HepG2 (cell line): Measurements from ENCODE around the gene ACVR1B. TPM values are rescaled to one million over a fixed set of nuclear protein-coding genes. Genes with fewer than 3 reads are reported as not detected.

Experiments
- ATAC-seq: fragments of 200-7000 bp; cut with Tn5 transposase; 3 replicates; pipeline ENCODE4 v1.9.1; 2020; ENCODE audit warnings: mild to moderate bottlenecking, moderate library complexity
- BruUV-seq: library from RNA; stranded (reverse); fragments of 400-500 nt; replicated peaks from 2 replicates; lab custom pipeline; 2021; lab: Mats Ljungman, UMichigan
- CTCF ChIA-PET: fragments of 300-600 bp; formaldehyde crosslinking; extraction: SDS; loops from one replicate; lab custom pipeline; 2021; ENCODE audit warnings: low total read pairs, inconsistent platforms, low intra/inter-chr PET ratio; lab: Yijun Ruan, JAX
- POLR2A ChIA-PET: fragments of 350-600 bp; sonication (Branson Sonifier 250); formaldehyde crosslinking; loops from one replicate; lab custom pipeline; 2020; ENCODE audit warnings: antibody characterized with exemption, inconsistent platforms; lab: Yijun Ruan, JAX
- DNase-seq: peaks from one replicate; pipeline ENCODE4 v3.0.0-alpha.2; 2015; ENCODE audit warnings: low spot score
- FAIRE-seq: peaks from 3 replicates; lab custom pipeline; 2011; peaks lifted over from hg19 to GRCh38; lab: Jason Lieb, UNC
- H2AFZ ChIP-seq: one replicate; pipeline ENCODE4 v1.6.1; 2011; ENCODE audit warnings: low read length, inconsistent platforms
- H3K27ac ChIP-seq: fragments of 300-600 bp; 3 replicates; pipeline ENCODE4 v1.8.0; 2011; ENCODE audit warnings: mixed run types, mild to moderate bottlenecking, mixed read lengths, low read length, inconsistent platforms; ENCODE audit not compliant: insufficient read depth; ENCODE audit errors: extremely low read length
- H3K27me3 ChIP-seq, 2 experiments: fragments of 200-600 bp in 1 of 2; 2 replicates in 1 of 2; 3 replicates in 1 of 2; pipeline versions ENCODE4 v1.6.0 to v1.8.0; 2011; ENCODE audit warnings: low read length in 2 of 2, mild to moderate bottlenecking in 2 of 2, moderate library complexity in 2 of 2, inconsistent platforms in 1 of 2; ENCODE audit not compliant: insufficient read depth in 2 of 2, control insufficient read depth in 1 of 2
- H3K36me3 ChIP-seq, 2 experiments: fragments of 200-600 bp in 1 of 2; replicated peaks in 1 of 2; 2 replicates in 1 of 2; 3 replicates in 1 of 2; pipeline versions ENCODE4 v1.5.1 to v1.8.0; 2011; ENCODE audit warnings: low read length in 2 of 2, inconsistent platforms in 1 of 2; ENCODE audit not compliant: insufficient read depth in 2 of 2, control insufficient read depth in 1 of 2
- H3K4me1 ChIP-seq: 2 replicates; pipeline ENCODE4 v1.5.1; 2012; ENCODE audit warnings: low read length, inconsistent platforms; ENCODE audit not compliant: insufficient read depth
- H3K4me2 ChIP-seq: 2 replicates; pipeline ENCODE4 v1.6.0; 2011; ENCODE audit warnings: low read depth, low read length, inconsistent platforms
- H3K4me3 ChIP-seq, 3 experiments: fragments of 200-600 bp in 1 of 3; sonication (generic), shearing (Covaris generic) in 1 of 3; replicated peaks in 1 of 3; 2 replicates each; pipeline ENCODE4 v1.5.1; 2011 to 2016; ENCODE audit warnings: low read length in 3 of 3, inconsistent platforms in 2 of 3, low read depth in 2 of 3, mild to moderate bottlenecking in 2 of 3, control low read depth in 1 of 3, mixed read lengths in 1 of 3; ENCODE audit not compliant: insufficient read depth in 1 of 3
- H3K79me2 ChIP-seq: one replicate; pipeline ENCODE4 v1.6.1; 2011; ENCODE audit warnings: low read length, inconsistent platforms; ENCODE audit not compliant: insufficient read depth
- H3K9ac ChIP-seq: 2 replicates; pipeline ENCODE4 v1.6.0; 2011; ENCODE audit warnings: mild to moderate bottlenecking, low read depth, low read length, inconsistent platforms; ENCODE audit not compliant: insufficient read depth
- H3K9me3 ChIP-seq: 2 replicates; pipeline ENCODE4 v1.5.1; 2012; ENCODE audit warnings: mild to moderate bottlenecking, low read length
- H4K20me1 ChIP-seq: 2 replicates; pipeline ENCODE4 v1.6.0; 2011; ENCODE audit warnings: inconsistent platforms, mild to moderate bottlenecking, low read length, moderate library complexity; ENCODE audit not compliant: insufficient read depth
- CEBPB ChIP-seq: IDR thresholded peaks from 2 replicates; pipeline ENCODE4 v1.6.1; 2011; ENCODE audit warnings: low read depth, low read length, improper control_type of control experiment, borderline replicate concordance
- CEBPG ChIP-seq: IDR thresholded peaks from 2 replicates; pipeline ENCODE4 v1.6.1; 2016
- GLI4 ChIP-seq: sonication (generic); formaldehyde crosslinking; IDR thresholded peaks from 2 replicates; pipeline ENCODE4 v1.5.1; 2020; ENCODE audit warnings: missing genetic modification reagents, mild to moderate bottlenecking, moderate library complexity, borderline replicate concordance
- JDP2 ChIP-seq: sonication (generic); formaldehyde crosslinking; IDR thresholded peaks from 2 replicates; pipeline ENCODE4 v1.8.1; 2022; ENCODE audit warnings: missing genetic modification reagents, borderline replicate concordance
- LRRFIP1 ChIP-seq: sonication (generic); formaldehyde crosslinking; conservative IDR thresholded peaks from 2 replicates; pipeline ENCODE4 v1.4.0; 2020; ENCODE audit warnings: missing genetic modification reagents
- ZFP37 ChIP-seq: sonication (generic); formaldehyde crosslinking; IDR thresholded peaks from 2 replicates; pipeline ENCODE4 v1.4.0; 2020; ENCODE audit warnings: missing genetic modification reagents, borderline replicate concordance
- ZNF292 ChIP-seq: sonication (generic); formaldehyde crosslinking; IDR thresholded peaks from 2 replicates; pipeline ENCODE4 v1.8.1; 2022; ENCODE audit warnings: mild to moderate bottlenecking, low read depth, missing genetic modification reagents, borderline replicate concordance
- ZNF570 ChIP-seq: sonication (generic); formaldehyde crosslinking; IDR thresholded peaks from 2 replicates; pipeline ENCODE4 v1.4.0; 2020; ENCODE audit warnings: mild to moderate bottlenecking, missing genetic modification reagents, borderline replicate concordance
- ZNF577 ChIP-seq: sonication (generic); formaldehyde crosslinking; IDR thresholded peaks from 2 replicates; pipeline ENCODE4 v1.4.0; 2020; ENCODE audit warnings: mild to moderate bottlenecking, low read depth, missing genetic modification reagents, borderline replicate concordance
- ZNF746 ChIP-seq: sonication (generic); formaldehyde crosslinking; IDR thresholded peaks from 2 replicates; pipeline ENCODE4 v1.8.0; 2022; ENCODE audit warnings: mild to moderate bottlenecking, missing genetic modification reagents
- WGBS: methylation state at CpG from one replicate; pipeline ENCODE4 v1.1.6; 2017; ENCODE audit warnings: low lambda C conversion rate; 5-methylcytosine and 5-hydroxymethylcytosine counted together
- in situ Hi-C: cut with HindIII; loops from 2 replicates; pipeline ENCODE4 v1.10.0; 2017; ENCODE audit warnings: low pct_unique_long_range_greater_than_20kb; ENCODE audit not compliant: extremely low pct_ligation_motif_present
- intact Hi-C: fragments of 100-400 bp; cut with micrococcal nuclease; formaldehyde crosslinking; loops from one replicate; pipeline ENCODE4 v1.10.0; 2022; ENCODE audit not compliant: unreplicated experiment
- polyA plus RNA-seq, 8 experiments: library from polyadenylated mRNA; depleted of rRNA in 3 of 8; stranded (reverse) in 7 of 8; unstranded in 1 of 8; fragments of >200 nt; fragmentation: Illumina TruSeq in 4 of 8; extraction: Trizol in 4 of 8; gene quantifications; 2 replicates each; pipeline versions ENCODE4 v1.2.1 to v1.2.3, GENCODE V29; 2011 to 2016; ENCODE audit warnings: low read depth in 4 of 8, missing spikeins in 1 of 8, mixed read lengths in 1 of 8; ENCODE audit not compliant: insufficient read depth in 1 of 8
- total RNA-seq, 5 experiments: library from RNA; depleted of rRNA; stranded (reverse); fragments of >200 nt; fragmentation: Illumina TruSeq; extraction: Trizol; gene quantifications; 2 replicates each; pipeline ENCODE4 v1.2.3, GENCODE V29; 2016; ENCODE audit warnings: low read depth in 1 of 5

The ACVR1B gene
- total and polyA plus RNA-seq, 2 of the 13 experiments (the other 11 are each of a cell fraction or from before 2014, with no cell fraction given), result 8.9 to 12.1 TPM

- H3K9me3 ChIP-seq, result no peaks in the 10 kb centered on the region
- no TSS peak for BruUV-seq
- H3K27me3 ChIP-seq, result peaks cover 2 to 8% of the 10 kb centered on the region in 2 experiments; a peak in 2 of 5 replicates
- H3K36me3 ChIP-seq, result no peaks in the 10 kb centered on the region
- no peak for DNase-seq
- TF ChIP-seq LRRFIP1 (CRISPR knock-in tag), result no peak
- peak; percentile 90 for TF ChIP-seq CEBPB
- no peak for TF ChIP-seq GLI4 (CRISPR knock-in tag)
- TF ChIP-seq ZFP37 (CRISPR knock-in tag), result no peak
- TF ChIP-seq ZNF292 (CRISPR knock-in tag), result no peak
- peak; percentile 65 for TF ChIP-seq CEBPG
- TF ChIP-seq JDP2 (CRISPR knock-in tag), result no peak
- TF ChIP-seq ZNF570 (CRISPR knock-in tag), result no peak
- TF ChIP-seq ZNF746 (CRISPR knock-in tag), result no peak
- TF ChIP-seq ZNF577 (CRISPR knock-in tag), result no peak
- 2% methylated on average over 5 of the region's 5 CpGs for WGBS
- no peak for FAIRE-seq
- no peak overlapping the region for H3K4me2 ChIP-seq
- H3K4me1 ChIP-seq, result no peaks in the 10 kb centered on the region
- no peaks in the 10 kb centered on the region for H4K20me1 ChIP-seq
- no peaks in the 10 kb centered on the region for H3K79me2 ChIP-seq
- in situ Hi-C loops (no loop called here), intact Hi-C loops (no loop called here)
- H3K4me3 ChIP-seq, result no peak overlapping the region
- ChIA-PET CTCF (no interaction called here), POLR2A (no interaction called here)
- H3K9ac ChIP-seq, result no peak overlapping the region
- peak; percentile 57; the same call in 2 of the 3 replicates for ATAC-seq
- H3K27ac ChIP-seq, result no peak overlapping the region
- H2AFZ ChIP-seq, result no peak overlapping the region
Measured at GRCh38 chr12:51932218-51933076, 19.1 kb upstream of the ACVR1B start.
